HG02943 (cell line): ENCODE results near the gene ZEB1.

Experiments used
- ATAC-seq: cut with Tn5 transposase; IDR thresholded peaks from one replicate; pipeline ENCODE4 v1.9.1; 2021; ENCODE audit warnings: mild to moderate bottlenecking, low read depth, moderate library complexity; ENCODE audit not compliant: unreplicated experiment

ZEB1 gene

GRCh38 chr10:31318854-31319601 is at the start of gene ZEB1:
TSS of gene ZEB1 (plus strand) at chr10:31319216. CDS start at chr10:31319235, 19 bp downstream.
- ATAC-seq: peak; percentile 27

GRCh38 chr10:31270954-31271353 is 48.1 kb upstream of the ZEB1 start:
- no peak for ATAC-seq

GRCh38 chr10:31272841-31273240 is 46.2 kb upstream of the ZEB1 start:
- no peak for ATAC-seq

- no peak for ATAC-seq
These were observed 45.2 kb upstream of the ZEB1 start for GRCh38 chr10:31273789-31274188.

- no peak for ATAC-seq
These were observed 44.7 kb upstream of the ZEB1 start for GRCh38 chr10:31274310-31274709.

- no peak for ATAC-seq
These were observed 40.6 kb upstream of the ZEB1 start for GRCh38 chr10:31278279-31278941.

GRCh38 chr10:31280972-31281371 is 38.0 kb upstream of the ZEB1 start:
- no peak for ATAC-seq

- no peak for ATAC-seq
These were observed 31.0 kb upstream of the ZEB1 start for GRCh38 chr10:31288001-31288400.

- no peak for ATAC-seq
These were observed 30.1 kb upstream of the ZEB1 start for GRCh38 chr10:31288962-31289361.

- no peak for ATAC-seq
These were observed 28.6 kb upstream of the ZEB1 start for GRCh38 chr10:31290386-31290785.

GRCh38 chr10:31291123-31291522 is 27.9 kb upstream of the ZEB1 start:
- no peak for ATAC-seq

- no peak for ATAC-seq
These were observed 24.5 kb upstream of the ZEB1 start for GRCh38 chr10:31294558-31294957.

GRCh38 chr10:31296754-31297153 is 22.3 kb upstream of the ZEB1 start:
- ATAC-seq: no peak

GRCh38 chr10:31299119-31299518 is 19.9 kb upstream of the ZEB1 start:
- ATAC-seq: no peak

- ATAC-seq: no peak
These were observed 15.8 kb upstream of the ZEB1 start for GRCh38 chr10:31303212-31303611.

GRCh38 chr10:31304291-31304970 is 14.6 kb upstream of the ZEB1 start:
- no peak for ATAC-seq

GRCh38 chr10:31313396-31313795 is 5.6 kb upstream of the ZEB1 start:
- no peak for ATAC-seq

GRCh38 chr10:31314256-31315150 is 4.5 kb upstream of the ZEB1 start:
- no peak for ATAC-seq

- ATAC-seq: no peak
These were observed 3.6 kb upstream of the ZEB1 start for GRCh38 chr10:31315453-31315852.

- no peak for ATAC-seq
These were observed 1.8 kb upstream of the ZEB1 start for GRCh38 chr10:31317171-31317570.
